CD14-positive monocyte (primary cell): ENCODE results near the gene WWOX. TPM values are rescaled to one million over a fixed set of nuclear protein-coding genes. Genes with fewer than 3 reads are reported as not detected.

Source experiments
- DNase-seq, 3 donors: peaks; one replicate each; pipeline ENCODE4 v3.0.0-alpha.2; 2011 to 2022
- H2AFZ ChIP-seq: 2 replicates; pipeline ENCODE4 v1.6.0; 2012; ENCODE audit warnings: mild to moderate bottlenecking, low read depth, low read length, inconsistent platforms; ENCODE audit not compliant: insufficient read depth, poor library complexity, severe bottlenecking
- H3K27ac ChIP-seq, 2 donors: 1 replicate in 1 of 2; 2 replicates in 1 of 2; pipeline ENCODE4 v1.5.1; 2012 to 2013; ENCODE audit warnings: low read length in 2 of 2, control low read depth in 1 of 2, inconsistent platforms in 1 of 2, low read depth in 1 of 2, mild to moderate bottlenecking in 1 of 2
- H3K27me3 ChIP-seq, 2 donors: one replicate each; pipeline versions ENCODE4 v1.6.0 to v1.6.1; 2011 to 2013; ENCODE audit warnings: low read length in 2 of 2; ENCODE audit not compliant: control insufficient read depth in 2 of 2, insufficient read depth in 2 of 2
- H3K36me3 ChIP-seq, 2 donors: replicated peaks in 1 of 2; 1 replicate in 1 of 2; 2 replicates in 1 of 2; pipeline versions ENCODE4 v1.5.1 to v1.6.1; 2012 to 2013; ENCODE audit warnings: low read length in 2 of 2, control low read depth in 1 of 2, inconsistent platforms in 1 of 2, mild to moderate bottlenecking in 1 of 2; ENCODE audit not compliant: insufficient read depth in 2 of 2, control insufficient read depth in 1 of 2
- H3K4me1 ChIP-seq, 2 donors: 1 replicate in 1 of 2; 2 replicates in 1 of 2; pipeline versions ENCODE4 v1.5.1 to v1.6.1; 2012 to 2013; ENCODE audit warnings: low read length in 2 of 2, control low read depth in 1 of 2, inconsistent platforms in 1 of 2, mild to moderate bottlenecking in 1 of 2, moderate library complexity in 1 of 2; ENCODE audit not compliant: insufficient read depth in 2 of 2, control insufficient read depth in 1 of 2
- H3K4me2 ChIP-seq: replicated peaks from 2 replicates; pipeline ENCODE3; 2012; ENCODE audit warnings: low read length, moderate library complexity, mild to moderate bottlenecking; ENCODE audit not compliant: poor library complexity, severe bottlenecking; ENCODE audit errors: extremely low read depth
- H3K4me3 ChIP-seq, 3 experiments: fragments of 200-600 bp in 1 of 3; sonication (generic) in 1 of 3; replicated peaks in 1 of 3; 1 replicate in 2 of 3; 2 replicates in 1 of 3; pipeline ENCODE4 v1.5.1; 2011 to 2013; ENCODE audit warnings: low read length in 3 of 3, mild to moderate bottlenecking in 3 of 3, control low read depth in 2 of 3, low read depth in 2 of 3, inconsistent platforms in 1 of 3, moderate library complexity in 1 of 3
- H3K79me2 ChIP-seq: 2 replicates; pipeline ENCODE4 v1.6.0; 2012; ENCODE audit warnings: mild to moderate bottlenecking, control low read depth, inconsistent platforms, low read length, moderate library complexity; ENCODE audit not compliant: insufficient read depth
- H3K9ac ChIP-seq: 2 replicates; pipeline ENCODE4 v1.6.0; 2017; ENCODE audit warnings: low read length, mild to moderate bottlenecking; ENCODE audit not compliant: insufficient read depth, poor library complexity, severe bottlenecking
- H3K9me3 ChIP-seq, 2 donors: replicated peaks in 1 of 2; 1 replicate in 1 of 2; 2 replicates in 1 of 2; pipeline versions ENCODE4 v1.5.1 to v1.6.1; 2012 to 2013; ENCODE audit warnings: low read length in 2 of 2, control low read depth in 1 of 2; ENCODE audit not compliant: control insufficient read depth in 1 of 2, insufficient read depth in 1 of 2
- H4K20me1 ChIP-seq: 2 replicates; pipeline ENCODE4 v1.6.0; 2012; ENCODE audit warnings: mild to moderate bottlenecking, low read length, control low read depth, moderate library complexity; ENCODE audit not compliant: insufficient read depth
- H3K27ac Mint-ChIP-seq, 7 donors: one replicate each; pipeline ENCODE4 v1.8.0; 2020; ENCODE audit warnings: mild to moderate bottlenecking in 7 of 7, mixed read lengths in 7 of 7, moderate library complexity in 6 of 7, inconsistent platforms in 2 of 7
- H3K27me3 Mint-ChIP-seq, 3 donors: one replicate each; pipeline ENCODE4 v1.8.0; 2021 to 2022; ENCODE audit warnings: low read depth in 3 of 3, mild to moderate bottlenecking in 3 of 3, mixed read lengths in 3 of 3, moderate library complexity in 3 of 3, inconsistent platforms in 1 of 3
- H3K36me3 Mint-ChIP-seq, 2 donors: one replicate each; pipeline ENCODE4 v1.8.0; 2020; ENCODE audit warnings: mixed read lengths in 2 of 2, inconsistent platforms in 1 of 2, mild to moderate bottlenecking in 1 of 2
- H3K4me1 Mint-ChIP-seq: one replicate; pipeline ENCODE4 v1.8.0; 2020; ENCODE audit warnings: mild to moderate bottlenecking, mixed read lengths
- H3K4me3 Mint-ChIP-seq, 2 donors: one replicate each; pipeline ENCODE4 v1.8.0; 2020; ENCODE audit warnings: mild to moderate bottlenecking in 2 of 2, mixed read lengths in 2 of 2, moderate library complexity in 1 of 2
- H3K9me3 Mint-ChIP-seq, 7 donors: one replicate each; pipeline ENCODE4 v1.8.0; 2020 to 2022; ENCODE audit warnings: mixed read lengths in 7 of 7, mild to moderate bottlenecking in 6 of 7, moderate library complexity in 6 of 7, inconsistent platforms in 2 of 7
- CTCF ChIP-seq: fragments of 200-600 bp; IDR thresholded peaks from one replicate; pipeline ENCODE4 v1.8.0; 2022; ENCODE audit warnings: antibody characterized with exemption, mild to moderate bottlenecking
- WGBS: methylation state at CpG from one replicate; pipeline ENCODE4 v1.1.5; 2013; ENCODE audit warnings: missing lambda C conversion rate; ENCODE audit not compliant: insufficient coverage; 5-methylcytosine and 5-hydroxymethylcytosine counted together
- intact Hi-C, 2 donors: fragments of 100-400 bp; cut with micrococcal nuclease; formaldehyde crosslinking; loops; one replicate each; pipeline versions ENCODE4 v1.15.0 to v1.15.1; 2023
- polyA plus RNA-seq, 3 donors: library from polyadenylated mRNA; depleted of rRNA in 1 of 3; unstranded in 2 of 3; stranded (reverse) in 1 of 3; fragments of 300-500 nt in 2 of 3; fragments of >200 nt in 1 of 3; fragmentation: Illumina TruSeq in 2 of 3; gene quantifications; 1 replicate in 2 of 3; 2 replicates in 1 of 3; pipeline ENCODE4 v1.2.3, GENCODE V29; 2012 to 2021

WWOX gene
- polyA plus RNA-seq, 3 donors, result 4.0 to 7.0 (median 6.3) TPM

GRCh38 chr16:78421181-78421708, 321.8 kb downstream of the WWOX start:
- Histone ChIP-seq H3K27ac (no peak overlapping the region), H3K79me2 (no peaks in the 10 kb centered on the region), H3K27me3 (no peaks in the 10 kb centered on the region), H4K20me1 (no peaks in the 10 kb centered on the region), H3K36me3 (no peaks in the 10 kb centered on the region), H3K4me2 (no peak overlapping the region), H2AFZ (no peak overlapping the region), H3K4me3 (no peak overlapping the region), H3K9ac (no peak overlapping the region), H3K9me3 (no peaks in the 10 kb centered on the region), H3K4me1 (no peaks in the 10 kb centered on the region)
- Mint-ChIP-seq H3K27me3 (peaks cover 0 to 2% (median 0%) of the 10 kb centered on the region in 3 donors), H3K9me3 (peaks cover 0 to 2% (median 0%) of the 10 kb centered on the region in 7 donors), H3K27ac (no peak overlapping the region), H3K36me3 (no peaks in the 10 kb centered on the region), H3K4me1 (no peaks in the 10 kb centered on the region), H3K4me3 (no peak overlapping the region)
- WGBS, result 90% methylated on average over 1 of the region's 3 CpGs
- DNase-seq, result no peak
- TF ChIP-seq CTCF, result no peak
- intact Hi-C loops, result no loop called here

- peaks cover 0 to 3% (median 1%) of the 10 kb centered on the region in 7 donors for H3K9me3 Mint-ChIP-seq
- peaks cover 4% of the 10 kb centered on the region for H3K4me1 Mint-ChIP-seq
- TF ChIP-seq CTCF, result no peak
- no peak overlapping the region for H3K4me2 ChIP-seq
- H3K4me1 ChIP-seq, result no peaks in the 10 kb centered on the region
- H3K4me3 ChIP-seq, result no peak overlapping the region
- H3K27ac ChIP-seq, result no peak overlapping the region
- H3K9ac ChIP-seq, result no peak overlapping the region
- no peaks in the 10 kb centered on the region for H3K9me3 ChIP-seq
- WGBS, result 100% methylated on average over 1 of the region's 4 CpGs
- peaks cover 0 to 2% (median 0%) of the 10 kb centered on the region in 3 donors for H3K27me3 Mint-ChIP-seq
- H3K27me3 ChIP-seq, result no peaks in the 10 kb centered on the region
- H3K79me2 ChIP-seq, result no peaks in the 10 kb centered on the region
- intact Hi-C loops, result no loop called here
- H2AFZ ChIP-seq, result no peak overlapping the region
- no peaks in the 10 kb centered on the region for H3K36me3 ChIP-seq
- peaks cover 0 to 2% of the 10 kb centered on the region in 2 donors for H3K36me3 Mint-ChIP-seq
- no peak for DNase-seq
- no peaks in the 10 kb centered on the region for H4K20me1 ChIP-seq
- H3K27ac Mint-ChIP-seq, result no peak overlapping the region
- no peak overlapping the region for H3K4me3 Mint-ChIP-seq
These were observed 325.8 kb downstream of the WWOX start for GRCh38 chr16:78425281-78425680.
